H1 (cell line): ENCODE results near the gene ACTG2. TPM values are rescaled to one million over a fixed set of nuclear protein-coding genes. Genes with fewer than 3 reads are reported as not detected.

Experiments
- CTCF ChIA-PET: fragments of 300-600 bp; sonication (Branson Sonifier 250); formaldehyde crosslinking; loops from one replicate; lab custom pipeline; 2021; ENCODE audit not compliant: partially characterized antibody; lab: Charles Lee
- POLR2A ChIA-PET: fragments of 300-600 bp; sonication (Branson Sonifier 250); formaldehyde crosslinking; loops from one replicate; lab custom pipeline; 2021; ENCODE audit warnings: inconsistent platforms; ENCODE audit not compliant: partially characterized antibody; lab: Charles Lee
- DNase-seq, 2 experiments: peaks; one replicate each; pipeline versions ENCODE4 v3.0.0 to v3.0.0-alpha.2; 2010 to 2022; ENCODE audit warnings: low spot score in 2 of 2, low read depth in 1 of 2, mixed read lengths in 1 of 2
- FAIRE-seq: peaks from 2 replicates; lab custom pipeline; 2011; peaks lifted over from hg19 to GRCh38; lab: Jason Lieb, UNC
- H2AFZ ChIP-seq: 2 replicates; pipeline ENCODE4 v1.8.1; 2012; ENCODE audit warnings: low read length, inconsistent platforms
- H2AK5ac ChIP-seq: 2 replicates; pipeline ENCODE4 v1.6.1; 2013; ENCODE audit warnings: low read depth, low read length
- H2BK120ac ChIP-seq: replicated peaks from 2 replicates; pipeline ENCODE3; 2013; ENCODE audit warnings: low read depth, low read length, inconsistent platforms
- H2BK12ac ChIP-seq: 2 replicates; pipeline ENCODE4 v1.6.1; 2013; ENCODE audit warnings: low read depth, low read length
- H2BK15ac ChIP-seq: 2 replicates; pipeline ENCODE4 v1.6.1; 2013; ENCODE audit warnings: low read length
- H2BK20ac ChIP-seq: 2 replicates; pipeline ENCODE4 v1.6.1; 2013; ENCODE audit warnings: low read length
- H2BK5ac ChIP-seq: 2 replicates; pipeline ENCODE4 v1.6.1; 2013; ENCODE audit warnings: low read depth, low read length
- H3K14ac ChIP-seq: 2 replicates; pipeline ENCODE4 v1.6.1; 2013; ENCODE audit warnings: inconsistent platforms; ENCODE audit not compliant: insufficient read length
- H3K18ac ChIP-seq: 2 replicates; pipeline ENCODE4 v1.6.1; 2013; ENCODE audit warnings: low read length; ENCODE audit errors: extremely low read depth
- H3K23ac ChIP-seq: 2 replicates; pipeline ENCODE4 v1.6.1; 2013; ENCODE audit warnings: inconsistent platforms; ENCODE audit not compliant: insufficient read length
- H3K23me2 ChIP-seq: 2 replicates; pipeline ENCODE4 v1.6.1; 2013; ENCODE audit warnings: low read depth, low read length
- H3K27ac ChIP-seq: 2 replicates; pipeline ENCODE4 v1.6.1; 2011; ENCODE audit warnings: low read depth, low read length, inconsistent platforms
- H3K27me3 ChIP-seq, 4 experiments: replicated peaks in 1 of 4; 1 replicate in 1 of 4; 2 replicates in 3 of 4; pipeline versions ENCODE4 v1.6.1 to v1.8.1; 2011 to 2013; ENCODE audit warnings: low read length in 3 of 4, mild to moderate bottlenecking in 3 of 4, inconsistent platforms in 2 of 4, mixed read lengths in 2 of 4, moderate library complexity in 1 of 4; ENCODE audit not compliant: control insufficient read depth in 3 of 4, insufficient read depth in 3 of 4; ENCODE audit errors: extremely low read depth in 1 of 4
- H3K36me3 ChIP-seq, 4 experiments: 2 replicates each; pipeline versions ENCODE4 v1.6.1 to v1.8.1; 2011 to 2013; ENCODE audit warnings: mild to moderate bottlenecking in 4 of 4, low read length in 3 of 4, moderate library complexity in 2 of 4, control low read depth in 1 of 4, inconsistent platforms in 1 of 4; ENCODE audit not compliant: insufficient read depth in 4 of 4, control insufficient read depth in 2 of 4
- H3K4ac ChIP-seq: replicated peaks from 2 replicates; pipeline ENCODE3; 2013; ENCODE audit warnings: low read length, low read depth, mixed read lengths, inconsistent platforms; ENCODE audit not compliant: insufficient read length
- H3K4me1 ChIP-seq, 4 experiments: replicated peaks in 1 of 4; 1 replicate in 1 of 4; 2 replicates in 3 of 4; pipeline versions ENCODE4 v1.6.1 to v1.8.1; 2011 to 2013; ENCODE audit warnings: low read length in 3 of 4, inconsistent platforms in 2 of 4, mixed read lengths in 1 of 4; ENCODE audit not compliant: insufficient read depth in 4 of 4, control insufficient read depth in 3 of 4
- H3K4me2 ChIP-seq, 2 experiments: 2 replicates each; pipeline versions ENCODE4 v1.6.1 to v1.8.1; 2011 to 2013; ENCODE audit warnings: low read depth in 2 of 2, low read length in 2 of 2, control low read depth in 1 of 2, inconsistent platforms in 1 of 2, mild to moderate bottlenecking in 1 of 2; ENCODE audit not compliant: insufficient read depth in 1 of 2
- H3K4me3 ChIP-seq, 4 experiments: fragments of 200-600, 300-600 bp in 1 of 4; sonication (generic), shearing (Covaris generic), sonication (Bioruptor Twin) in 1 of 4; 2 replicates each; pipeline versions ENCODE4 v1.5.1 to v1.8.1; 2011 to 2016; ENCODE audit warnings: low read length in 4 of 4, low read depth in 3 of 4, control low read depth in 2 of 4, inconsistent platforms in 2 of 4, mild to moderate bottlenecking in 2 of 4, mixed read lengths in 1 of 4, moderate library complexity in 1 of 4; ENCODE audit not compliant: insufficient read depth in 2 of 4; ENCODE audit errors: extremely low read depth in 1 of 4
- H3K56ac ChIP-seq: replicated peaks from 2 replicates; pipeline ENCODE3; 2013; ENCODE audit warnings: low read depth, mild to moderate bottlenecking, mixed read lengths, low read length, inconsistent platforms; ENCODE audit not compliant: insufficient read length
- H3K79me1 ChIP-seq: 2 replicates; pipeline ENCODE4 v1.6.1; 2013; ENCODE audit warnings: low read depth, low read length, control low read depth
- H3K79me2 ChIP-seq, 2 experiments: 2 replicates each; pipeline versions ENCODE4 v1.6.1 to v1.8.1; 2012 to 2013; ENCODE audit warnings: low read length in 2 of 2, mild to moderate bottlenecking in 2 of 2, inconsistent platforms in 1 of 2; ENCODE audit not compliant: insufficient read depth in 2 of 2, control insufficient read depth in 1 of 2
- H3K9ac ChIP-seq, 4 experiments: replicated peaks in 1 of 4; 1 replicate in 1 of 4; 2 replicates in 3 of 4; pipeline versions ENCODE4 v1.6.1 to v1.8.1; 2011 to 2013; ENCODE audit warnings: low read depth in 3 of 4, low read length in 3 of 4, control low read depth in 2 of 4, mild to moderate bottlenecking in 2 of 4, moderate library complexity in 2 of 4, inconsistent platforms in 1 of 4; ENCODE audit errors: extremely low read depth in 1 of 4
- H3K9me3 ChIP-seq, 2 experiments: 2 replicates each; pipeline versions ENCODE4 v1.6.1 to v1.8.1; 2012 to 2013; ENCODE audit warnings: mild to moderate bottlenecking in 2 of 2, moderate library complexity in 2 of 2, control low read depth in 1 of 2, inconsistent platforms in 1 of 2, low read depth in 1 of 2, low read length in 1 of 2, mixed read lengths in 1 of 2; ENCODE audit not compliant: insufficient read depth in 2 of 2
- H4K20me1 ChIP-seq, 2 experiments: replicated peaks in 1 of 2; 2 replicates each; pipeline versions ENCODE3 to v1.8.1; 2011 to 2013; ENCODE audit warnings: inconsistent platforms in 2 of 2, low read length in 2 of 2, mild to moderate bottlenecking in 1 of 2; ENCODE audit not compliant: insufficient read depth in 2 of 2, control insufficient read depth in 1 of 2
- H4K5ac ChIP-seq: 2 replicates; pipeline ENCODE4 v1.6.1; 2013; ENCODE audit warnings: low read length, low read depth, mixed read lengths, inconsistent platforms; ENCODE audit not compliant: insufficient read length
- H4K8ac ChIP-seq: 2 replicates; pipeline ENCODE4 v1.8.0; 2013; ENCODE audit warnings: mild to moderate bottlenecking, moderate library complexity, low read length, inconsistent platforms; ENCODE audit not compliant: insufficient read depth; ENCODE audit errors: extremely low read depth
- H4K91ac ChIP-seq: replicated peaks from 2 replicates; pipeline ENCODE3; 2013; ENCODE audit warnings: low read length, mixed read lengths, inconsistent platforms; ENCODE audit not compliant: insufficient read length
- CEBPB ChIP-seq: IDR thresholded peaks from 2 replicates; pipeline ENCODE4 v1.6.1; 2012; ENCODE audit warnings: low read depth, low read length
- JUN ChIP-seq: IDR thresholded peaks from 2 replicates; pipeline ENCODE4 v1.6.1; 2011; ENCODE audit warnings: low read depth, mild to moderate bottlenecking, improper control_type of control experiment, low read length
- RBBP5 ChIP-seq: IDR thresholded peaks from 2 replicates; pipeline ENCODE4 v1.7.1; 2012; ENCODE audit warnings: low read depth, mild to moderate bottlenecking, inconsistent platforms, low read length, moderate library complexity, borderline replicate concordance
- SP1 ChIP-seq: IDR thresholded peaks from 2 replicates; pipeline ENCODE4 v1.6.1; 2011; ENCODE audit warnings: low read depth, low read length
- SUZ12 ChIP-seq: fragments of 200-600 bp; sonication (generic); IDR thresholded peaks from 2 replicates; pipeline ENCODE4 v1.6.1; 2012; ENCODE audit warnings: mild to moderate bottlenecking, inconsistent platforms, low read length, moderate library complexity, mixed read lengths
- TCF12 ChIP-seq: IDR thresholded peaks from 2 replicates; pipeline ENCODE4 v1.6.1; 2011; ENCODE audit warnings: low read depth, mild to moderate bottlenecking, low read length
- WGBS, 2 experiments: shearing (Covaris generic) in 1 of 2; methylation state at CpG; one replicate each; pipeline versions ENCODE4 v1.1.6 to v1.1.7; 2013 to 2015; ENCODE audit warnings: low lambda C conversion rate in 2 of 2, mixed read lengths in 2 of 2, inconsistent platforms in 1 of 2, low coverage in 1 of 2, missing lambda C conversion rate in 1 of 2; ENCODE audit not compliant: insufficient replicate concordance in 2 of 2, insufficient coverage in 1 of 2, insufficient read length in 1 of 2; ENCODE audit errors: extremely low coverage in 1 of 2, missing lambda C conversion rate in 1 of 2; 5-methylcytosine and 5-hydroxymethylcytosine counted together
- polyA plus RNA-seq, 7 experiments: library from polyadenylated mRNA; depleted of rRNA in 3 of 7; stranded (reverse) in 5 of 7; unstranded in 2 of 7; fragments of >200 nt in 5 of 7; fragments of 200-250 nt in 2 of 7; gene quantifications; 1 replicate in 5 of 7; 2 replicates in 1 of 7; 4 replicates in 1 of 7; pipeline versions ENCODE4 v1.2.1 to v1.2.3, GENCODE V29; 2011 to 2013; ENCODE audit warnings: missing spikeins in 2 of 7, mixed read lengths in 2 of 7
- total RNA-seq: library from RNA; stranded (reverse); fragmentation: NEBNext Ultra II Directional; extraction: Animal tissue kit (Norgen Biotek cat#: 25700); gene quantifications from 2 replicates; pipeline ENCODE4 v1.2.1, GENCODE V29; 2021

ACTG2 gene
- total and polyA plus RNA-seq, 2 of the 8 experiments (the other 6 are each of a cell fraction or from before 2014, with no cell fraction given), result 6.2 to 13.7 TPM

DNA sequence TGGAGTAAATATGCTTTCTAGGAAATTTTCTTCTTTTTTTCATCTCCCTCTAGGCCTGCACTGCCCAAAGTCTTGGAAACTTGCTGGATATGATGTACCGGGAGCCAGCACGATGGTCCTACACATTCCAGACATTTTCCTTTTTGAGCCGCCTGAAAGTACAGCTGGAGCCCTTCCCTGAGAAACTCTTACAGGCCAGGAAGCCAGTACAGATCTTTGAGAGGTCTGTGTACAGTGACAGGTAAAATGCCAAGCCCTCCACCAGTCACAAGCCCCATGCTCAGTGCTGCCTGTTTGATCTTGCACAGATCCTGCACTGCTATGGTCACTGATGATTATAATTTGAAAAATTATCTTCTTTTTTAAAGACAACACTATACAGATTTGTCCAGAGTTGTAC, 53.9 kb downstream of the ACTG2 start:
- Histone ChIP-seq H3K9ac (no peak overlapping the region), H3K23me2 (no peaks in the 10 kb centered on the region), H4K91ac (no peak overlapping the region), H2AFZ (no peak overlapping the region), H2AK5ac (no peak overlapping the region), H4K5ac (no peak overlapping the region), H2BK15ac (no peak overlapping the region), H4K8ac (no peak overlapping the region), H3K4me2 (no peak overlapping the region), H3K36me3 (peaks cover 13 to 55% (median 40%) of the 10 kb centered on the region in 4 experiments), H3K27me3 (no peaks in the 10 kb centered on the region), H3K23ac (no peak overlapping the region), H3K56ac (no peak overlapping the region), H2BK120ac (no peak overlapping the region), H2BK12ac (no peak overlapping the region), H3K27ac (no peak overlapping the region), H2BK5ac (no peak overlapping the region), H3K18ac (no peak overlapping the region), H4K20me1 (peaks cover 4 to 20% of the 10 kb centered on the region in 2 experiments), H3K4me1 (no peaks in the 10 kb centered on the region), H3K14ac (no peak overlapping the region), H2BK20ac (no peak overlapping the region), H3K4me3 (no peak overlapping the region), H3K4ac (no peak overlapping the region), H3K79me2 (peaks cover 0 to 33% of the 10 kb centered on the region in 2 experiments; a peak in 2 of 4 replicates), H3K79me1 (peaks cover 3% of the 10 kb centered on the region; the same call in 1 of the 2 replicates), H3K9me3 (no peaks in the 10 kb centered on the region)
- TF ChIP-seq RBBP5, result no peak
- TF ChIP-seq TCF12, result no peak
- no peak for TF ChIP-seq JUN
- TF ChIP-seq CEBPB, result no peak
- no peak for TF ChIP-seq SUZ12
- TF ChIP-seq SP1, result no peak
- WGBS, 2 experiments, result 95% methylated on average over 3 of the region's 3 CpGs; no CpG with 5 or more reads in 1 of the 2 experiments
- CTCF ChIA-PET, result interaction anchor here (3.9 kb wide), 1 partner anchor 9 kb away, joined by 14 read pairs; no protein-coding TSS in a partner anchor
- DNase-seq, result no peak
- POLR2A ChIA-PET, result interaction anchor here (0.8 kb wide), 1 partner anchor 13 kb away, joined by 3 read pairs; no protein-coding TSS in a partner anchor
- FAIRE-seq, result no peak
